K562 (cell line): ENCODE results near the gene ELMO1. TPM values are rescaled to one million over a fixed set of nuclear protein-coding genes. Genes with fewer than 3 reads are reported as not detected.

ENCODE experiments used
- ATAC-seq: fragments of 200-7000 bp; cut with Tn5 transposase; 3 replicates; pipeline ENCODE4 v1.9.1; 2020; ENCODE audit warnings: moderate library complexity
- BruUV-seq: library from RNA; stranded (reverse); fragments of 400-500 nt; replicated peaks from 2 replicates; lab custom pipeline; 2021; lab: Mats Ljungman, UMichigan
- CTCF ChIA-PET: fragments of 300-600 bp; formaldehyde crosslinking; extraction: SDS; loops from one replicate; lab custom pipeline; 2021; ENCODE audit warnings: low intra/inter-chr PET ratio; lab: Yijun Ruan, JAX
- POLR2A ChIA-PET: fragments of 300-600, 350-650 bp; sonication (Branson Sonifier 250); formaldehyde crosslinking; extraction: SDS; loops from one replicate; lab custom pipeline; 2021; ENCODE audit warnings: antibody characterized with exemption, inconsistent platforms; lab: Yijun Ruan, JAX
- DNase-seq, 4 experiments: peaks; one replicate each; pipeline versions ENCODE4 v3.0.0 to v3.0.0-alpha.2; 2011 to 2018; ENCODE audit warnings: low spot score in 3 of 4, mixed read lengths in 3 of 4; ENCODE audit errors: extremely low read depth in 1 of 4
- FAIRE-seq: peaks from 2 replicates; lab custom pipeline; 2011; peaks lifted over from hg19 to GRCh38; lab: Jason Lieb, UNC
- H2AFZ ChIP-seq: 2 replicates; pipeline ENCODE4 v1.6.0; 2011; ENCODE audit warnings: low read depth, low read length, control low read depth, inconsistent platforms
- H3K27ac ChIP-seq: fragments of 200-600 bp; 3 replicates; pipeline ENCODE4 v1.8.0; 2011; ENCODE audit warnings: low read depth, mild to moderate bottlenecking, control low read depth, inconsistent platforms, low read length, moderate library complexity, mixed read lengths; ENCODE audit errors: extremely low read depth
- H3K27me3 ChIP-seq, 2 experiments: fragments of 300-600 bp in 1 of 2; 2 replicates in 1 of 2; 3 replicates in 1 of 2; pipeline versions ENCODE4 v1.6.0 to v1.8.0; 2011; ENCODE audit warnings: inconsistent platforms in 2 of 2, low read length in 2 of 2, mild to moderate bottlenecking in 1 of 2, mixed read lengths in 1 of 2, moderate library complexity in 1 of 2; ENCODE audit not compliant: control insufficient read depth in 2 of 2, insufficient read depth in 2 of 2
- H3K36me3 ChIP-seq: fragments of 300-600 bp; 3 replicates; pipeline ENCODE4 v1.8.0; 2011; ENCODE audit warnings: mild to moderate bottlenecking, low read length, inconsistent platforms; ENCODE audit not compliant: control insufficient read depth, insufficient read depth
- H3K4me1 ChIP-seq, 2 experiments: fragments of 200-600 bp in 1 of 2; replicated peaks in 1 of 2; 2 replicates in 1 of 2; 3 replicates in 1 of 2; pipeline versions ENCODE4 v1.5.1 to v1.8.0; 2011; ENCODE audit warnings: inconsistent platforms in 2 of 2, low read length in 2 of 2, mild to moderate bottlenecking in 1 of 2, mixed read lengths in 1 of 2, moderate library complexity in 1 of 2; ENCODE audit not compliant: control insufficient read depth in 2 of 2, insufficient read depth in 2 of 2
- H3K4me2 ChIP-seq: 2 replicates; pipeline ENCODE4 v1.6.1; 2011; ENCODE audit warnings: low read length, control low read depth, inconsistent platforms, mixed read lengths; ENCODE audit not compliant: insufficient read depth
- H3K4me3 ChIP-seq: fragments of 200-600 bp; sonication (generic), shearing (Covaris generic); 2 replicates; pipeline ENCODE4 v1.5.1; 2016; ENCODE audit warnings: control low read depth, inconsistent platforms
- H3K79me2 ChIP-seq: fragments of 200-600 bp; 3 replicates; pipeline ENCODE4 v1.8.0; 2011; ENCODE audit warnings: low read length, inconsistent platforms; ENCODE audit not compliant: control insufficient read depth, insufficient read depth
- H3K9ac ChIP-seq, 2 experiments: 2 replicates each; pipeline versions ENCODE4 v1.6.0 to v1.6.1; 2011; ENCODE audit warnings: low read depth in 2 of 2, low read length in 2 of 2, control low read depth in 1 of 2, inconsistent platforms in 1 of 2, mild to moderate bottlenecking in 1 of 2, mixed read lengths in 1 of 2; ENCODE audit not compliant: insufficient read depth in 1 of 2
- H3K9me1 ChIP-seq: one replicate; pipeline ENCODE4 v1.6.0; 2011; ENCODE audit warnings: inconsistent platforms, mild to moderate bottlenecking, low read length, moderate library complexity; ENCODE audit not compliant: control insufficient read depth, insufficient read depth
- H3K9me3 ChIP-seq: replicated peaks from 2 replicates; pipeline ENCODE4 v1.5.1; 2011; ENCODE audit warnings: low read depth, low read length, inconsistent platforms; ENCODE audit not compliant: control insufficient read depth, insufficient read depth
- H4K20me1 ChIP-seq: replicated peaks from 2 replicates; pipeline ENCODE4 v1.6.1; 2011; ENCODE audit warnings: low read length, inconsistent platforms, mixed read lengths; ENCODE audit not compliant: control insufficient read depth, insufficient read depth
- FIP1L1 ChIP-seq: fragments of 200-400 bp; formaldehyde crosslinking; IDR thresholded peaks from 2 replicates; pipeline ENCODE4 v1.6.1; 2018; ENCODE audit warnings: mild to moderate bottlenecking, low read depth, low read length; ENCODE audit not compliant: poor library complexity, severe bottlenecking
- FUS ChIP-seq: fragments of 200-400 bp; formaldehyde crosslinking; optimal IDR thresholded peaks from 2 replicates; pipeline ENCODE3; 2017; ENCODE audit warnings: low read depth, low read length
- MCM2 ChIP-seq: fragments of 450-650 bp; IDR thresholded peaks from 2 replicates; pipeline ENCODE4 v1.6.1; 2017; ENCODE audit warnings: low read depth, mild to moderate bottlenecking
- MCM3 ChIP-seq: fragments of 450-650 bp; IDR thresholded peaks from 2 replicates; pipeline ENCODE4 v1.6.1; 2016
- PHF21A ChIP-seq: fragments of 450-650 bp; IDR thresholded peaks from 2 replicates; pipeline ENCODE4 v1.6.1; 2017; ENCODE audit warnings: low read depth, borderline replicate concordance
- SREBF1 ChIP-seq: fragments of 150-350 bp; IDR thresholded peaks from 2 replicates; pipeline ENCODE4 v1.6.1; 2014; ENCODE audit warnings: antibody characterized with exemption, low read depth, low read length, borderline replicate concordance
- STAT5B ChIP-seq: fragments of 250-450 bp; sonication (Bioruptor Pico); IDR thresholded peaks from 2 replicates; pipeline ENCODE4 v1.8.0; 2021; ENCODE audit warnings: mild to moderate bottlenecking, inconsistent platforms
- ZKSCAN1 ChIP-seq: fragments of 150-350 bp; IDR thresholded peaks from 2 replicates; pipeline ENCODE4 v1.6.1; 2016; ENCODE audit warnings: low read depth, low read length
- ZNF696 ChIP-seq: fragments of 250-450 bp; sonication (Bioruptor Pico); conservative IDR thresholded peaks from 2 replicates; pipeline ENCODE4 v1.4.0; 2020; ENCODE audit warnings: mild to moderate bottlenecking, moderate library complexity
- WGBS: fragments of 100-300 bp; shearing (Covaris generic); methylation state at CpG from one replicate; pipeline ENCODE4 v1.1.6; 2016; ENCODE audit warnings: low coverage, mixed read lengths; ENCODE audit not compliant: insufficient coverage; ENCODE audit errors: missing lambda C conversion rate; 5-methylcytosine and 5-hydroxymethylcytosine counted together
- in situ Hi-C: fragments of 300-500 bp; cut with MboI; formaldehyde crosslinking; loops from 4 replicates; pipeline ENCODE4 v1.15.0; 2018; ENCODE audit warnings: inconsistent platforms, mixed read lengths
- intact Hi-C: fragments of 100-400 bp; cut with micrococcal nuclease; formaldehyde crosslinking; loops from 2 replicates; pipeline ENCODE4 v1.14.2; 2022
- polyA plus RNA-seq, 8 experiments: library from polyadenylated mRNA; depleted of rRNA in 4 of 8; stranded (reverse) in 5 of 8; unstranded in 3 of 8; fragments of >200 nt; fragmentation: Nextera tagmentation in 2 of 8; fragmentation: Illumina TruSeq in 1 of 8; extraction: Ambion mirVana in 2 of 8; extraction: Trizol in 1 of 8; gene quantifications; 2 replicates each; pipeline versions ENCODE4 v1.2.1 to v1.2.3, GENCODE V29; 2011 to 2014; ENCODE audit warnings: inconsistent platforms in 1 of 8, missing spikeins in 1 of 8
- total RNA-seq, 7 experiments: library from RNA; depleted of rRNA in 6 of 7; stranded (reverse); fragments of >200 nt in 6 of 7; fragmentation: Illumina TruSeq in 2 of 7; extraction: Trizol in 2 of 7; gene quantifications; 2 replicates each; pipeline versions ENCODE4 v1.2.1 to v1.2.3, GENCODE V29; 2011 to 2021; ENCODE audit warnings: low replicate concordance in 1 of 7
- TF ChIP-seq, protein P1 (sequence below): sonication (generic); formaldehyde crosslinking; IDR thresholded peaks from 2 replicates; pipeline ENCODE4 v1.8.0; 2023; ENCODE audit warnings: missing genetic modification reagents, mild to moderate bottlenecking, borderline replicate concordance
- TF ChIP-seq, protein P2 (sequence below): IDR thresholded peaks from 3 replicates; pipeline ENCODE4 v1.6.1; 2011; ENCODE audit warnings: borderline replicate concordance, mild to moderate bottlenecking; ENCODE audit not compliant: insufficient read length, insufficient read depth
- TF ChIP-seq, protein P3 (sequence below): sonication (generic); formaldehyde crosslinking; IDR thresholded peaks from 2 replicates; pipeline ENCODE4 v1.8.1; 2023; ENCODE audit warnings: mild to moderate bottlenecking, missing genetic modification reagents

Gene ELMO1
- total and polyA plus RNA-seq, 9 of the 15 experiments (the other 6 are each of a cell fraction or from before 2014, with no cell fraction given): 0.36 to 7.2 (median 3.6) TPM

DNA sequence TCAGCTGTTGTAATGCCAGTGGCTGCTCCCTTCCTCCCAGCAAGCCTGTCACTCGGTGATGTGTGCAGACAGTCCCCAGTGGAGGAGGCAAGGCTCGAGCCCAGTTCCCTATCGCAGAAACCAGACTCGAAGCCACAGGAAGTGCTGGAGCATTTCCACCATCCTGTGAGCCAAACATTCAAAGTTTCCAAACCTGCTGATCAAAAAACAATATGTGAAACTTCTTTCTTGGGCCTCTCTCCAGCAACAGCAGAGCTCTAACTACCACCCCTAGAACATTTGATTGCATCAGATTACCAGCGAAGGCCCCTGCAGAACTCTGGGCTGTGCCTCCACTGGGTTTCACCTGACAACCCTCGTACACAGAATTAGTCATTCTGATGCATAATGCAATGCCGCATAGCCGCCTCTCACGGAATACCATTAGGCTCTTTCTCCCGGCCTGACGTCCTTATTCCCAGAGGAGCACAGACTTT, 94.0 kb downstream of the ELMO1 start:
- CTCF ChIA-PET: no interaction called here
- no peaks in the 10 kb centered on the region for H4K20me1 ChIP-seq
- peak overlapping the region; percentile 75 for H3K27ac ChIP-seq
- H3K4me3 ChIP-seq: no peak overlapping the region
- no TSS peak for BruUV-seq
- peak overlapping the region; percentile 41 to 49; a peak in 3 of 4 replicates for H3K9ac ChIP-seq
- H2AFZ ChIP-seq: peak overlapping the region; percentile 73
- in situ Hi-C loops: no loop called here
- 0 out of 2 replicates have a peak, but pooled peaks cover 1% of the 10 kb centered on the region for H3K9me3 ChIP-seq
- DNase-seq (peak; percentile 33 to 81 (median 50)), ATAC-seq (peak; percentile 84), FAIRE-seq (peak; percentile 92)
- POLR2A ChIA-PET: interaction anchor here (0.6 to 1.1 kb wide), 2 partner anchors 12 to 32 kb away, joined by 3 read pairs; no protein-coding TSS in a partner anchor
- intact Hi-C loops: loop anchor here (5.0 kb wide), 1 partner anchor 72 kb away; no protein-coding TSS in a partner anchor
- no peaks in the 10 kb centered on the region for H3K36me3 ChIP-seq
- no peaks in the 10 kb centered on the region for H3K27me3 ChIP-seq
- no peaks in the 10 kb centered on the region for H3K79me2 ChIP-seq
- H3K4me1 ChIP-seq: peaks cover 0 to 44% of the 10 kb centered on the region in 2 experiments; a peak in 4 of 5 replicates
- H3K9me1 ChIP-seq: no peaks in the 10 kb centered on the region
- H3K4me2 ChIP-seq: peak overlapping the region; percentile 33
- WGBS: 0% methylated on average over 11 of the region's 11 CpGs
- no peak for TF ChIP-seq STAT5B
- TF ChIP-seq, protein P1, sequence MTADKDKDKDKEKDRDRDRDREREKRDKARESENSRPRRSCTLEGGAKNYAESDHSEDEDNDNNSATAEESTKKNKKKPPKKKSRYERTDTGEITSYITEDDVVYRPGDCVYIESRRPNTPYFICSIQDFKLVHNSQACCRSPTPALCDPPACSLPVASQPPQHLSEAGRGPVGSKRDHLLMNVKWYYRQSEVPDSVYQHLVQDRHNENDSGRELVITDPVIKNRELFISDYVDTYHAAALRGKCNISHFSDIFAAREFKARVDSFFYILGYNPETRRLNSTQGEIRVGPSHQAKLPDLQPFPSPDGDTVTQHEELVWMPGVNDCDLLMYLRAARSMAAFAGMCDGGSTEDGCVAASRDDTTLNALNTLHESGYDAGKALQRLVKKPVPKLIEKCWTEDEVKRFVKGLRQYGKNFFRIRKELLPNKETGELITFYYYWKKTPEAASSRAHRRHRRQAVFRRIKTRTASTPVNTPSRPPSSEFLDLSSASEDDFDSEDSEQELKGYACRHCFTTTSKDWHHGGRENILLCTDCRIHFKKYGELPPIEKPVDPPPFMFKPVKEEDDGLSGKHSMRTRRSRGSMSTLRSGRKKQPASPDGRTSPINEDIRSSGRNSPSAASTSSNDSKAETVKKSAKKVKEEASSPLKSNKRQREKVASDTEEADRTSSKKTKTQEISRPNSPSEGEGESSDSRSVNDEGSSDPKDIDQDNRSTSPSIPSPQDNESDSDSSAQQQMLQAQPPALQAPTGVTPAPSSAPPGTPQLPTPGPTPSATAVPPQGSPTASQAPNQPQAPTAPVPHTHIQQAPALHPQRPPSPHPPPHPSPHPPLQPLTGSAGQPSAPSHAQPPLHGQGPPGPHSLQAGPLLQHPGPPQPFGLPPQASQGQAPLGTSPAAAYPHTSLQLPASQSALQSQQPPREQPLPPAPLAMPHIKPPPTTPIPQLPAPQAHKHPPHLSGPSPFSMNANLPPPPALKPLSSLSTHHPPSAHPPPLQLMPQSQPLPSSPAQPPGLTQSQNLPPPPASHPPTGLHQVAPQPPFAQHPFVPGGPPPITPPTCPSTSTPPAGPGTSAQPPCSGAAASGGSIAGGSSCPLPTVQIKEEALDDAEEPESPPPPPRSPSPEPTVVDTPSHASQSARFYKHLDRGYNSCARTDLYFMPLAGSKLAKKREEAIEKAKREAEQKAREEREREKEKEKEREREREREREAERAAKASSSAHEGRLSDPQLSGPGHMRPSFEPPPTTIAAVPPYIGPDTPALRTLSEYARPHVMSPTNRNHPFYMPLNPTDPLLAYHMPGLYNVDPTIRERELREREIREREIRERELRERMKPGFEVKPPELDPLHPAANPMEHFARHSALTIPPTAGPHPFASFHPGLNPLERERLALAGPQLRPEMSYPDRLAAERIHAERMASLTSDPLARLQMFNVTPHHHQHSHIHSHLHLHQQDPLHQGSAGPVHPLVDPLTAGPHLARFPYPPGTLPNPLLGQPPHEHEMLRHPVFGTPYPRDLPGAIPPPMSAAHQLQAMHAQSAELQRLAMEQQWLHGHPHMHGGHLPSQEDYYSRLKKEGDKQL: no peak
- TF ChIP-seq MCM2: no peak
- TF ChIP-seq, protein P2, sequence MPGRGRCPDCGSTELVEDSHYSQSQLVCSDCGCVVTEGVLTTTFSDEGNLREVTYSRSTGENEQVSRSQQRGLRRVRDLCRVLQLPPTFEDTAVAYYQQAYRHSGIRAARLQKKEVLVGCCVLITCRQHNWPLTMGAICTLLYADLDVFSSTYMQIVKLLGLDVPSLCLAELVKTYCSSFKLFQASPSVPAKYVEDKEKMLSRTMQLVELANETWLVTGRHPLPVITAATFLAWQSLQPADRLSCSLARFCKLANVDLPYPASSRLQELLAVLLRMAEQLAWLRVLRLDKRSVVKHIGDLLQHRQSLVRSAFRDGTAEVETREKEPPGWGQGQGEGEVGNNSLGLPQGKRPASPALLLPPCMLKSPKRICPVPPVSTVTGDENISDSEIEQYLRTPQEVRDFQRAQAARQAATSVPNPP: no peak
- no peak for TF ChIP-seq ZKSCAN1
- no peak for TF ChIP-seq SREBF1
- no peak for TF ChIP-seq MCM3
- no peak for TF ChIP-seq FUS
- TF ChIP-seq, protein P3, sequence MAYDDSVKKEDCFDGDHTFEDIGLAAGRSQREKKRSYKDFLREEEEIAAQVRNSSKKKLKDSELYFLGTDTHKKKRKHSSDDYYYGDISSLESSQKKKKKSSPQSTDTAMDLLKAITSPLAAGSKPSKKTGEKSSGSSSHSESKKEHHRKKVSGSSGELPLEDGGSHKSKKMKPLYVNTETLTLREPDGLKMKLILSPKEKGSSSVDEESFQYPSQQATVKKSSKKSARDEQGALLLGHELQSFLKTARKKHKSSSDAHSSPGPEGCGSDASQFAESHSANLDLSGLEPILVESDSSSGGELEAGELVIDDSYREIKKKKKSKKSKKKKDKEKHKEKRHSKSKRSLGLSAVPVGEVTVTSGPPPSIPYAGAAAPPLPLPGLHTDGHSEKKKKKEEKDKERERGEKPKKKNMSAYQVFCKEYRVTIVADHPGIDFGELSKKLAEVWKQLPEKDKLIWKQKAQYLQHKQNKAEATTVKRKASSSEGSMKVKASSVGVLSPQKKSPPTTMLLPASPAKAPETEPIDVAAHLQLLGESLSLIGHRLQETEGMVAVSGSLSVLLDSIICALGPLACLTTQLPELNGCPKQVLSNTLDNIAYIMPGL (CRISPR knock-in tag): no peak
- no peak for TF ChIP-seq FIP1L1
- no peak for TF ChIP-seq PHF21A
- TF ChIP-seq ZNF696 (CRISPR knock-in tag): no peak
